Right atrium auricular region (tissue), 2 donors: ENCODE data around the gene LASP1. TPM values are rescaled to one million over a fixed set of nuclear protein-coding genes. Genes with fewer than 3 reads are reported as not detected.

ENCODE experiments used
- DNase-seq: peaks from one replicate; pipeline ENCODE4 v3.0.0-alpha.2; 2019; ENCODE audit warnings: low spot score
- H3K27ac ChIP-seq, 2 donors: fragments of 200-600 bp; sonication (generic); 1 replicate in 1 of 2; 2 replicates in 1 of 2; pipeline ENCODE4 v1.5.1; 2016 to 2019
- H3K27me3 ChIP-seq, 2 donors: fragments of 200-600 bp; sonication (generic); one replicate each; pipeline versions ENCODE4 v1.5.1 to v1.6.0; 2017 to 2019
- H3K36me3 ChIP-seq: fragments of 200-600 bp; sonication (generic); one replicate; pipeline ENCODE4 v1.5.1; 2016
- H3K4me1 ChIP-seq, 2 donors: fragments of 200-600 bp; sonication (generic); one replicate each; pipeline versions ENCODE4 v1.5.1 to v1.6.0; 2017 to 2019
- H3K4me3 ChIP-seq, 2 donors: fragments of 200-600 bp; sonication (generic); 1 replicate in 1 of 2; 2 replicates in 1 of 2; pipeline ENCODE4 v1.5.1; 2017 to 2019; ENCODE audit warnings: mild to moderate bottlenecking in 1 of 2, moderate library complexity in 1 of 2
- H3K9me3 ChIP-seq, 2 donors: fragments of 200-600 bp; sonication (generic); one replicate each; pipeline ENCODE4 v1.5.1; 2019
- CTCF ChIP-seq, 2 donors: fragments of 200-600 bp; sonication (generic); IDR thresholded peaks; one replicate each; pipeline ENCODE4 v1.5.1; 2019; ENCODE audit warnings: antibody characterized with exemption in 2 of 2
- total RNA-seq, 2 donors: library from RNA; depleted of rRNA; stranded (reverse); fragments of >200 nt; gene quantifications; one replicate each; pipeline ENCODE4 v1.1.0, GENCODE V29; 2016

LASP1 gene
- total RNA-seq, 2 donors from 2014 or later, result 34.2 to 65.4 TPM

GRCh38 chr17:38879878-38880665, 10.2 kb downstream of the LASP1 start:
- Histone ChIP-seq H3K4me1 (peaks cover 0 to 97% of the 10 kb centered on the region in 2 donors), H3K4me3 (no peak overlapping the region), H3K27ac (peak overlapping the region; percentile 43 to 57), H3K36me3 (peaks cover 17% of the 10 kb centered on the region), H3K27me3 (no peaks in the 10 kb centered on the region), H3K9me3 (no peaks in the 10 kb centered on the region)
- DNase-seq, result peak; percentile 77
- TF ChIP-seq CTCF (IDR thresholded peaks at IDR 0.05), result no peak

GRCh38 chr17:38881600-38882191, 11.8 kb downstream of the LASP1 start:
- no peaks in the 10 kb centered on the region for H3K27me3 ChIP-seq
- DNase-seq, result peak; percentile 80
- H3K9me3 ChIP-seq, result no peaks in the 10 kb centered on the region
- no peak overlapping the region for H3K4me3 ChIP-seq
- TF ChIP-seq CTCF (IDR thresholded peaks at IDR 0.05), result no peak
- H3K27ac ChIP-seq, result peak overlapping the region; percentile 43 to 57
- H3K36me3 ChIP-seq, result peaks cover 19% of the 10 kb centered on the region
- H3K4me1 ChIP-seq, result peaks cover 0 to 99% of the 10 kb centered on the region in 2 donors

GRCh38 chr17:38882870-38883269, 13.0 kb downstream of the LASP1 start:
- H3K27ac ChIP-seq, result peak overlapping the region; percentile 61 to 62
- H3K36me3 ChIP-seq, result peaks cover 30% of the 10 kb centered on the region
- no peak for DNase-seq
- H3K4me1 ChIP-seq, result peaks cover 0 to 94% of the 10 kb centered on the region in 2 donors
- H3K4me3 ChIP-seq, result no peak overlapping the region
- H3K9me3 ChIP-seq, result no peaks in the 10 kb centered on the region
- TF ChIP-seq CTCF (IDR thresholded peaks at IDR 0.05), result no peak
- H3K27me3 ChIP-seq, result no peaks in the 10 kb centered on the region

GRCh38 chr17:38883592-38884526, 14.0 kb downstream of the LASP1 start:
- H3K27ac ChIP-seq, result peak overlapping the region; percentile 61 to 62
- no peaks in the 10 kb centered on the region for H3K9me3 ChIP-seq
- DNase-seq, result no peak
- H3K4me3 ChIP-seq, result no peak overlapping the region
- no peak for TF ChIP-seq CTCF (IDR thresholded peaks at IDR 0.05)
- no peaks in the 10 kb centered on the region for H3K27me3 ChIP-seq
- H3K36me3 ChIP-seq, result peaks cover 23% of the 10 kb centered on the region
- H3K4me1 ChIP-seq, result peaks cover 0 to 84% of the 10 kb centered on the region in 2 donors

- no peak for DNase-seq
- peaks cover 24% of the 10 kb centered on the region for H3K36me3 ChIP-seq
Measured at GRCh38 chr17:38885044-38885727, 15.3 kb downstream of the LASP1 start.

More at GRCh38 chr17:38885044-38885727, 15.3 kb downstream of the LASP1 start:
- H3K27me3 ChIP-seq, result no peaks in the 10 kb centered on the region
- TF ChIP-seq CTCF (IDR thresholded peaks at IDR 0.05), result no peak
- no peaks in the 10 kb centered on the region for H3K9me3 ChIP-seq
- H3K4me1 ChIP-seq, result peaks cover 0 to 71% of the 10 kb centered on the region in 2 donors
- no peak overlapping the region for H3K4me3 ChIP-seq
- H3K27ac ChIP-seq, result peak overlapping the region in 1 of 2 donors; percentile 6
